ENCODE results near the gene SZT2.

GRCh38 chr1:43469932-43470331 lies 80.2 kb downstream of the SZT2 start:
- no peak for TF ChIP-seq CTCF (IDR thresholded peaks at IDR 0.05)
- no peak for TF ChIP-seq POLR2A (IDR thresholded peaks at IDR 0.05)
